Lung (tissue), 12 donors: ENCODE measurements around the gene CD200R1. TPM values are rescaled to one million over a fixed set of nuclear protein-coding genes. Genes with fewer than 3 reads are reported as not detected.

ENCODE experiments used
- ATAC-seq: fragments of 200-7000 bp; cut with Tn5 transposase; one replicate; pipeline ENCODE4 v1.9.1; 2020; ENCODE audit warnings: moderate number of reproducible peaks; ENCODE audit not compliant: insufficient read depth, low FRiP score
- DNase-seq, 3 donors: peaks; one replicate each; pipeline ENCODE4 v3.0.0-alpha.2; 2013 to 2017
- H3K27ac ChIP-seq, 2 donors: one replicate each; pipeline ENCODE4 v1.5.1; 2013; ENCODE audit warnings: mild to moderate bottlenecking in 2 of 2, moderate library complexity in 2 of 2, control low read depth in 1 of 2, inconsistent platforms in 1 of 2, low read depth in 1 of 2, low read length in 1 of 2
- H3K27me3 ChIP-seq, 3 donors: one replicate each; pipeline ENCODE4 v1.5.1; 2013; ENCODE audit warnings: low read length in 2 of 3; ENCODE audit not compliant: control insufficient read depth in 3 of 3, insufficient read depth in 3 of 3
- H3K36me3 ChIP-seq, 4 donors: one replicate each; pipeline ENCODE4 v1.5.1; 2013; ENCODE audit warnings: low read length in 4 of 4, mild to moderate bottlenecking in 1 of 4, moderate library complexity in 1 of 4; ENCODE audit not compliant: control insufficient read depth in 4 of 4, insufficient read depth in 4 of 4
- H3K4me1 ChIP-seq, 5 donors: one replicate each; pipeline ENCODE4 v1.5.1; 2013; ENCODE audit warnings: low read length in 5 of 5, mild to moderate bottlenecking in 2 of 5, moderate library complexity in 1 of 5; ENCODE audit not compliant: control insufficient read depth in 5 of 5, insufficient read depth in 5 of 5
- H3K4me3 ChIP-seq: one replicate; pipeline ENCODE4 v1.5.1; 2013; ENCODE audit warnings: mild to moderate bottlenecking, control low read depth, moderate library complexity
- H3K9ac ChIP-seq, 2 donors: one replicate each; pipeline ENCODE4 v1.5.1; 2013; ENCODE audit warnings: low read length in 2 of 2, control low read depth in 1 of 2; ENCODE audit not compliant: insufficient read depth in 1 of 2
- H3K9me3 ChIP-seq, 4 donors: one replicate each; pipeline ENCODE4 v1.5.1; 2013; ENCODE audit warnings: low read length in 3 of 4, mild to moderate bottlenecking in 1 of 4, moderate library complexity in 1 of 4; ENCODE audit not compliant: control insufficient read depth in 4 of 4, insufficient read depth in 3 of 4
- WGBS, 2 donors: extraction: QIAGEN DNeasy Blood & Tissue Kit; methylation state at CpG; one replicate each; pipeline ENCODE4 v1.1.7; 2013; 5-methylcytosine and 5-hydroxymethylcytosine counted together
- polyA plus RNA-seq, 2 donors: library from polyadenylated mRNA; stranded (reverse); fragments of 200-250 nt; gene quantifications; one replicate each; pipeline ENCODE4 v1.2.1, GENCODE V29; 2013
- total RNA-seq, 2 donors: library from RNA; depleted of rRNA in 1 of 2; stranded (reverse); fragments of >200 nt in 1 of 2; gene quantifications; one replicate each; pipeline ENCODE4 v1.2.1, GENCODE V29; 2014 to 2021
- TF ChIP-seq, protein P1 (sequence below): IDR thresholded peaks from 2 replicates; pipeline ENCODE4 v1.5.1; 2012; ENCODE audit warnings: mild to moderate bottlenecking; ENCODE audit errors: control extremely low read depth, extremely low read depth
- donor health status: control.
- donor health status: control.
- donor health status: Bipolar disorder and iron deficiency.
- donor health status: healthy.
- donor health status: DM: yes; HTN: yes; CAD: no.

CD200R1 gene
- total and polyA plus RNA-seq, 4 donors = 0.22 to 2.2 (median 0.58) TPM

DNA sequence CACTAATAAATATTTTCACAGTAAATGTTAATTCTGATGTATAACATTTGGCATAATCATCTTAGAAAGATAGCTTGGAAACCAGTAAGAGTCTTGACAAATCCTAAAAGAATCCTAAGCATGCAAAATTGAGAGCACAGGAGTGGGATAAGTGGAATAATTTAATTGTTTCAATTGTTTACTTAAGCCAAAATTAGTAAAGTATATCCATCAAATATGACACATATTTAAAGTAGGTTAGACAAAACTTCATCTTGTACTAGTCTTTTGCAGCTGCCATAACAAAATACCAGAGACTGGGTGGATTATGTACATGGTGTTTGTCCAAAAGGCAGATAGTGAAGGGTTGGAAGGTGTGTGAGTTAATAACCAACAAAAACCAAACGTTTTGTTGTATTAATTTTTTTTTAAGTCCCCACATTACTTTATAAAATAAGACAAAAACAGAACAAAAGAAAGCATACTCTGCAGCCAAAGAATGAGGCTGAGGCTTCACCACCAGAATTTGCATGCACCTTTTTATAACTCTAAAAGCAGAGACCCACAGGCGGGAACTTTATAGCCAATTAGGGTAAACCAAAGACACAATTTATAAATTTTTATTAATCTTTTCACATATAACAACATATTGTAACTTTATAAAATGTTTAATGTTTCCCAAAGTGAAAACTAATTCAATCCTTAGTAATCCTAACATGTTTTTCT lies 86.4 kb downstream of the CD200R1 start:
- no peak overlapping the region for H3K9ac ChIP-seq
- H3K36me3 ChIP-seq = no peaks in the 10 kb centered on the region
- no peaks in the 10 kb centered on the region for H3K27me3 ChIP-seq
- TF ChIP-seq, protein P1, sequence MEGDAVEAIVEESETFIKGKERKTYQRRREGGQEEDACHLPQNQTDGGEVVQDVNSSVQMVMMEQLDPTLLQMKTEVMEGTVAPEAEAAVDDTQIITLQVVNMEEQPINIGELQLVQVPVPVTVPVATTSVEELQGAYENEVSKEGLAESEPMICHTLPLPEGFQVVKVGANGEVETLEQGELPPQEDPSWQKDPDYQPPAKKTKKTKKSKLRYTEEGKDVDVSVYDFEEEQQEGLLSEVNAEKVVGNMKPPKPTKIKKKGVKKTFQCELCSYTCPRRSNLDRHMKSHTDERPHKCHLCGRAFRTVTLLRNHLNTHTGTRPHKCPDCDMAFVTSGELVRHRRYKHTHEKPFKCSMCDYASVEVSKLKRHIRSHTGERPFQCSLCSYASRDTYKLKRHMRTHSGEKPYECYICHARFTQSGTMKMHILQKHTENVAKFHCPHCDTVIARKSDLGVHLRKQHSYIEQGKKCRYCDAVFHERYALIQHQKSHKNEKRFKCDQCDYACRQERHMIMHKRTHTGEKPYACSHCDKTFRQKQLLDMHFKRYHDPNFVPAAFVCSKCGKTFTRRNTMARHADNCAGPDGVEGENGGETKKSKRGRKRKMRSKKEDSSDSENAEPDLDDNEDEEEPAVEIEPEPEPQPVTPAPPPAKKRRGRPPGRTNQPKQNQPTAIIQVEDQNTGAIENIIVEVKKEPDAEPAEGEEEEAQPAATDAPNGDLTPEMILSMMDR = no peak
- DNase-seq (no peak), ATAC-seq (no peak)
- H3K4me1 ChIP-seq = no peaks in the 10 kb centered on the region
- 57 to 67% methylated on average over 2 of the region's 2 CpGs for WGBS, 2 donors
- H3K9me3 ChIP-seq = peaks cover 0 to 3% (median 1%) of the 10 kb centered on the region in 4 donors
- H3K27ac ChIP-seq = no peak overlapping the region
- no peak overlapping the region for H3K4me3 ChIP-seq

DNA sequence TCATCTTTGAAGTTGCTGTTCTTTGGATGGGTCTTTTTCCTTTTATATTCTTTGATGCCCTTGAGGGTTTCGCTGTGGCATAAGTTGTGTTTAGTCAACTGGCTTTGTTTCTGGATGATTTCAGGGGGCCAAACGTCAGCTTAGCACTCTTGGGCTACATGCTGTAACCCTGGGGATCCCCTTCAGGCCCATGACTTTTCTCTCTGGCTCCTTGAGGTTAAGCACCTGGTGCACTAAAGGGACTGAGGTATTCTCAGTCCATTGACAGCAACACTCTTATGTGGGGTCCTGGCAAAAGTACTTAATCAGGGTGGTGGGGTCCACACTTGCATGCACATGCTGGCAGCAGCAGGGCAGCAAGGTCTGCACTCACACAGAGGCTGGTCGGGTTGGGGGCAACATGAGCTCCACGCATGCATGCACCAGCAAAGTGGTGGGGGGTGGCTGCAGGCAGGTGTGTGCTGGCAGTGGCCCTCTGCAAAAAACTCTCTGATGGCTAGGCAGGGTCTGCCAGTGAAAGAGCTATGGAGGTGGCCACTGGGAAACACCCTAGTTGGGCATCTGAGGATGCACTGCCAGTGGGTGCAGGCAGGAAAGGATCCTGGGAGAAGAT lies 90.1 kb downstream of the CD200R1 start:
- whole genome bisulfite sequencing, 2 donors = 81 to 92% methylated on average over 4 of the region's 4 CpGs
- ATAC-seq = no peak
- no peak for DNase-seq

DNA sequence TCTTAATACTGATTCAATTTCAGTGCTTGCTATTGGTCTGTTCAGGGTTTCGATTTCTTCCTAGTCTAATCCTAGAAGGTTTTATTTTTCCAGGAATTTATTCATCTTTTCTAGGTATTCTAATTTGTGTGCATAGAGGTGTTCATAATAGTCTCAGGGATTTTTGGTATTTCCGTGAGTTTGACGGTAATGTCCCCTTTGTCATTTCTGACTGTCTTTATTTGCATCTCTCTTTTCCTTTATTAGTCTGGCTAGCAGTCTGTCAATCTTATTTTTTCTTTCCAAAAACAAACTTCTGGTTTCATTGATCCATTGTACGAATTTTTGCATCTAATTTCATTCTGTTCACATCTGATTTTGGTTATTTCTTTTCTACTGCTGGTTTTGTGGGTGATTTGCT lies 93.0 kb downstream of the CD200R1 start:
- Histone ChIP-seq H3K4me3 (no peak overlapping the region), H3K36me3 (no peaks in the 10 kb centered on the region), H3K27ac (no peak overlapping the region), H3K27me3 (no peaks in the 10 kb centered on the region), H3K4me1 (no peaks in the 10 kb centered on the region), H3K9me3 (peaks cover 0 to 8% (median 1%) of the 10 kb centered on the region in 4 donors), H3K9ac (no peak overlapping the region)
- ATAC-seq = no peak
- no peak for DNase-seq
- TF ChIP-seq, protein P1 = no peak
- 85 to 87% methylated on average over 4 of the region's 4 CpGs for WGBS, 2 donors

More for the DNA sequence above, 90.1 kb downstream of the CD200R1 start:
- H3K27me3 ChIP-seq = no peaks in the 10 kb centered on the region
- no peaks in the 10 kb centered on the region for H3K4me1 ChIP-seq
- H3K9me3 ChIP-seq = peaks cover 0 to 8% (median 1%) of the 10 kb centered on the region in 4 donors
- no peak overlapping the region for H3K27ac ChIP-seq
- TF ChIP-seq, protein P1 = no peak
- H3K36me3 ChIP-seq = no peaks in the 10 kb centered on the region
- no peak overlapping the region for H3K9ac ChIP-seq
- no peak overlapping the region for H3K4me3 ChIP-seq
